ENCODE data around the gene PCBP3.
"Not testable (repeated sequence)": the region's sequence is repeated elsewhere in the genome, so short reads cannot be mapped to it uniquely, and the experiment has no call there.

The PCBP3 gene

DNA sequence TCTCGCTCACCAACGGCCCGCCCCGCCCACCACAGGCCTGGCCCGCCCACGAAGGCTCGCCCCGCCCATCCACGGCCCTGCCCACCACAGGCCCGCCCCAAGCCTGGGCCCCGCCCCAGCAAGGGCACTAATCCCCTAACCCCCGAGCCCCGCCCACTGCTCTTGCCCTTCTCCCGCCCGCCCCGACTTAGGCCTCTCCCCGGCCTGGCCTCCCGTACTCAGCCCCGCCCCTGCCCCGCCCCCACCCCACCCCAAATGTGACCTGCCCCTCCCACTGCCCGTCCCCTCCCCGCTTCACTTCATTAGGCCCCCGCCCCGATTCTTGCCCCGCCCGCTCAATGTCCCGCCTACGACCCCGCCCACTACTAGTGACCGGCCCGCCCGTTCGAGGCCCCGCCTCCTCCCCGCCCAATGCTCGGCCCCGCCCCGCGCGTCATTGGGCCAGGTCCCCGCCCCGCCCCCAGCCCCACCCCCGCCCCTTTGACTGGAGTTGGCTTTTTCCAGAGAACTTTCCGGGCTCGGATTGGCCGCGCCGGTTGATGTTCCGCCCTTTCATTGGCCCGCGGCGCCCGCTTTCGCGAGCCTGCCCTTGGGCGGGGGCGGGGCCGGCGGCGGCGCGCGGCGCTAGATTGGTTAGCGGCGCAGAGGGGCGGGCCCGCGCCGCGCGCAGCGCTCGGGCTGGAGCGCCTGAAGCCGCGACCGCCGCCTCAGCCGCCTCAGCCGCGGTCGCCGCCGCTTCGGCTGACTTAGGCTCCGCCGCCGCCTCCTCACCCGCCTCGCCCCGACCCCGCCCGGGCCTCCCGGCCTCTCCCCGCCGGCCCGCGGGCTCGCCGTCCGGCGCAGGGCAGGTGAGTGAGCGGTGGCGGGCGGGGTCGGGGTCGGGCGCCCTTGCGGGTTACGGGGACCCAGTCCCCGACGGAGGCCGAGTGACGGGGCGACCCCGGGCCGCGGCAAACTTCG, at the start of gene PCBP3:
Gene PCBP3 (plus strand): TSS at position 705 of the 960 bp plus-strand sequence. CDS start 206,361 bp downstream, outside the sequence.
- DNase-seq, result peak; percentile 97

DNA sequence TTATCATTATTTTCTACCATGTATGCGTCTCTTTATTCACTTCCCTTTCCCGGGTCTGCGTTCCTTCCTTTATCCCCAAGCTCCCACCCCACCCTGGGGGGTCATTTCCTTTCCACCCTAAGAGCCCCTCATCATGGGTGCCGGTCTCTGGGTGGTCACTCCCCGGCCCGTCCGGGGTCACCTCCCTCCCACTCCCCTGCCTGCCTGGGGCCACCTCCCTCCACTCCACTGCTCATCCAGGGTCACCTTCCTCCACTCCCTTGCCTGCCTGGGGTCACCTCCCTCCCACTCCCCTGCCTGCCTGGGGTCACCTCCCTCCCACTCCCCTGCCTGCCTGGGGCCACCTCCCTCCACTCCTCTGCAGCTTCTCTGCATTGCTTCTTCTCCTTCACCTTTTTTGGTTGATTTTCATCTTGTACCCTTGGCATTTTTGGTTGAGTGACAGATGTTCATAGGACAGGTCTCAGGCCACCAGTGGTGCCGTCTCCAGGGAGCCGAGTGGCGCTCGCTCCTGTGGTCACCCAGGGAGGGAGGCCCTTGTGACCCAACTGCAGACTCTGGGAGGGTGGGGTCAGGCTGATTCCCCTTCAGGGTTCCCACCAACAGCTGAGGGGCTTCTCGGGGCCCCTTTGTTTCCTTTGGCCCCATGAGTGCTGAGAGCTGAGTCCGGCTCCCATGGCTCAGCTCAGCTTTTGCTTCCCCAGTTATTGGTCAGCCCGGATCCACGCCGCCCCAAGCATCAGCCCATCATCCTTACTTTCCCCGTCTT, 48.6 kb upstream of the PCBP3 start:
- no peak for DNase-seq

DNA sequence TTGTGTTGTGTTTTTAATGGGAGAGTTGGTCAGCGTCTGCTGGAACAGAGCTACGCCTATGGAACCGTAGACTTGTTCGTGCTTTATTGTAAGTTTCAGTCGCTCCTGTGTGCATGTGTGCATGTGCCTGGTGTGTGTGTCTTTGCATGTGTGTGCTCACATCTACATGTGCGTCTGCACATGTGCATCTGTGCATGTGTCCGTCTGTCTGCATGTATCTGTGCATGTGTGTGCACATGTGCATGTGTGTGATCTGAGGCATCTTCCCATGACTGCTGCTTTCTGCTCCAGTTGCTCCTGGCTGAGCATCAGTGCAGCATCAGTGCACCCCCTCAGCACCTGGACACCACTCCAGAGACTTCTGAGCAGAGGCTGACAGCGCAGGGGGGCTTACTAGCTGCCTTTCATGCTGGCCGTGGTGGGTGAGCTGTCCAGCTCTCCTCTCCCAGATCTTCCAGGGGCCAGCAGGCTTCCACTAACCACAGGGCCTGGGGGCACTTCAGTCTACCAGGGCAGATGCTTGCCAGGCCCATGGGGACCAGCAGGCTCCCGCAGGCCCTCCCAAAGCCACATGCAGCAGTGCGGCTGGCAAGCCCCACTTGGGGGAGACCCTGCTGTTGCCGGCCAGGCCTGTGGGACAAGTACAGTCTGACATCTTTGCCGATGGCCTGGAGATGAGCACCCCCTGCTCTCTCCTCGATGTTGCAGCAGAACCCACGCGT, 47.8 kb upstream of the PCBP3 start:
- no peak for DNase-seq

DNA sequence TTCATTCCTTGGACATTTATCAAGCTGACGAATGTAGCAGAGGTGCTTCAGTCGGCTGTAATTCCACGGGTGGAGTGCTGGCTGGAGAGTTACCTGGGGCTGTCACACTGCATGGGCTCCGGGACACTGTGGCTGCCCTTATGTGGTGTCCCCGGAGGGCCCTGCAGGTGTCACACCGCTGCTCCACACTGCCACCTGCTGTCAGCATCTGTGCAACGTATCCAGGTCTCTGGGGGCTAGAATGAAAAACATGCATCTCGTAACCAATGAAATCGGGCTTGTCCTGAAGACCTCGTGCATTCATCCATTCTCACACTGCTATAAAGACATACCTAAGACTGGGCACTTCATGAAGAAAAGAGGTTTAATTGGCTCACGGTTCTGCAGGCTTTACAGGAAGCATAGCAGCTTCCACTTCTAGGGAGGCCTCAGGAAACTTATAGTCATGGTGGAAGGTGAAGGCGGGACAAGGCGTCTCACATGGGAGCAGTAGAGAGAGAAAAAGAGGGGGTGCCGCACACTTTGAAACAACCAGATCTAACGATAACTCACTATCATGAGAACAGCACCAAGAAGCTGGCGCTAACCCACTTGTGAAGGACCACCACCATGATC, 46.7 kb upstream of the PCBP3 start:
- peak; percentile 86 for DNase-seq

DNA sequence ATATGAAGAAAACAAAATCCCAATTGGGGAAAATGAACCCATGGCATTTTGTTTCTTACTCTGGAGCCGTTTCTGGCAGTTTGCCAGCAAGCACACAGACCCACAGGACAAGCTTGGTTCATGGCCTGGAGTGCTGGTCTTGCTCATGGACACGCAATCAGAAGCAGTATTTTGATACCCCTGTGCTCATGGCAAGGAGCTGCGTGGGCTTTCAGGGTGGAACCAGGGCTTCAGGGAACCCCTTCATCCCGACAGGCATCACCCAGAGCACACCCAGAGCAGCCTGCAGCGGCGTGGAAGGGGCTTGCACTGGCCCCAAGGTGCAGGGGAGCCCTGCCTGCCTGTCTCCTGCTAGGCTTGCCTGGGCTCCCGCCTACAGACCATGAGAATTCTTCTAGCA, 45.4 kb upstream of the PCBP3 start:
- DNase-seq, result no peak

DNA sequence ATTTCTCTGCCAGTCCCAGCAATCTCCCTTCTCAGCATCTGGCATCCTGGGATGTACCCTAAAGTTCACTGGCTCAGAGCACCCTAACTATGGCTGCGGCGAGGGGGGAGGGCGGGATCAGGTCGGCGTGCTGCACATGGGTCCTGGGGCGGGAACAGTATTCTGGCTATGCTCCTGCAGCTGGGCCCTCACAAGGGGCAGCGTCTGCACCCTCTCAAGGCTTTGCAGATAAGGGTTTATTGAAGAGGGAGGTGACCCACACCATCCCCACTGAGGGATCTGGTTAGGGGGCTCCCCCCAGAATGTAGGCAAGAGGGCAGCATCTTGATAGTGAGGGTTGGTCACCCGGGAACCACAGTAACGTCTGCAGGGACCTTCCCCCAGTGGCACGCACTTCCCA, 44.9 kb upstream of the PCBP3 start:
- DNase-seq, result no peak

DNA sequence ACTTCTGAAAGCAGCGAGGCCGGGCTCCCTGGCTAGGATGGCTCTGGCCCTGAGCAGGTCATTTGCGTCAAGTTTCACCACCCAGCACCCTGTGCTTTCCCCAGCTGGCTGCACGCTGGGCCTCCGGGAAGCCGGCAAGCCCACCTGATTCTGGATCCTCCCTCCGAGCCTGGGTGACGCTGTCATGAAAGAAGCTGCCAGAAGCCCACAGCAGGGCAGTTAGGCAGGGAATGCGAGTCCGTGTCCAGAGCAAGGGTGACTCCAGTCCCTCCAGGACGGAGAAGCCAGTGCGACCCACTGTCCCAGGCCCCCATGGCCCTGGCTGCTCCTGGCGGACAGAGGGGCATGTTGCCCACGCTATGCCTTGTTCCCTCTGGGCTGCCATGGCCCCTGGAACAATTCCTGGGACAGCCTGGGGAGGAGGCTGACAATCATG, 44.4 kb upstream of the PCBP3 start:
- no peak for DNase-seq

DNA sequence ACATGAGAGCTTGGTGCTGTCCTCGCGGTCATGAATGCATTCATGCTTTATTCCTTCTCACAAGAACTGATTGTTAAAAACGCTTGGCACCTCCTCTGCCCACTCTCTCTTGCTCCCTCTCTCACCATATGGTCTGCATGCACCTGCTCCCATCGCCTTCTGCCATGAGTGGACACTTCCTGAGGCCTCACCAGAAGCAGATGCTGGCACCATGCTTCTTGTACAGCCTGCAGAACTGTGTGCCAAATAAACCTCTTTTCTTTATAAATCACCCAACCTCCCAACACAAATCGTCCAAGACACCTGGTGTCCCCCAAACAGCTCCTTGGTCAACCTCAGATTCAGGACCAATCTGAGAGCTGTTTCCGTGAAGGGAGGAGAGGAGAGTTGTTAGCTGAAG, 43.3 kb upstream of the PCBP3 start:
- DNase-seq, result no peak

DNA sequence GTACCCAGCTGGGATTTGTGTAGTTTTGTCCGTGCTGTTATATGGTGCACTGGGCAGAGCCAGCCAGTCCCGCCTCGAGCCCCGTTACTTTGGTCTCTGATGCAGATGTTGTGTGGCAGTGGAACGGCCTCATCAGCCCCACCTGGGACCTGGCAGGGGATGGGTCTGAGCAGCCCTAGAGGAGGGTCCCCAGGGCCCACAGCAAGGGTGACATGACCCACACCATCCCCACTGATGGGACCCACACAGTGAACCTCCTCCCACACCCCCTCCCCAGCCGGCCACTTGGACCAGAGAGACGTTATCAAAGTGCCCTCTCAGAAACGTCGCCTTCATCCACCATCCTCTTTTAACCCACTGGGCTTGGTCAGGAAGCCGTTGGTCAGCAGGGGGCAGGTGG, 42.0 kb upstream of the PCBP3 start:
- DNase-seq, result no peak

DNA sequence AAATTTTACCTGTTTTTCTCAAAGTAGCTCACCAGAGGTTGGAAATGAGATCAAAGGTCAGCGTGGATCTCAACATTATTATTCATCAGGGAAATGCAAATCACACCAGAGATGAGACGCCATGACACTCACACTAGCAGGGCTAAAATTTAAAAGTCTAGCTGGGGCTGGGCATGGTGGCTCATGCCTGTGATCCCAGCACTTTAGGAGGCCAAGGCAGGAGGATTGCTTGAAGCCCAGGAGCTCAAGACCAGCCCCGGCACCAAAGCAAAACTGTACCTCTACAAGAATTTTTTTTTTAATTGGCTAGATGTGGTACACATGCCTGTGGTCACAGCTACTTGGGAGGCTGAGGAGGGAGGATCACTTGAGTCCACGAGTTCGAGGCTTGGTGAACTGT, 41.4 kb upstream of the PCBP3 start:
- DNase-seq, result no peak

DNA sequence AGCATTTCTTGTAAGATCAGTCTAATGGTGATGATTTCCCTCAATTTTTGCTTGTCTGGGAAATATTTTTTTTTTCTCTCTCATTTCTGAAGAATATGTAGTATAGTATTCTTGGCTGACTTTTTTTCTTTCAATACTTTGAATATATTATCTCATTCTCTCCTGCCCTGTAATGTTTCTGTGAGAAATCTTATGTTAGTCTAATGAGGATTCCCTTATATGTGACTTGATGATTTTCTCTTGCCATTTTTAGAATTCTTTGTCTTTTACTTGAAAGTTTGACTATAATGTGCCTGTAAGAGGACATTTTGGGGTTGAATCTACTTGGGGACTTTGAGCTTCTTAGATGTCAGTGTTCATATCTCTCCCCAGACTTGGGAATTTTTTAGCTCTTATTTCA, 40.0 kb upstream of the PCBP3 start:
- DNase-seq, result no peak

DNA sequence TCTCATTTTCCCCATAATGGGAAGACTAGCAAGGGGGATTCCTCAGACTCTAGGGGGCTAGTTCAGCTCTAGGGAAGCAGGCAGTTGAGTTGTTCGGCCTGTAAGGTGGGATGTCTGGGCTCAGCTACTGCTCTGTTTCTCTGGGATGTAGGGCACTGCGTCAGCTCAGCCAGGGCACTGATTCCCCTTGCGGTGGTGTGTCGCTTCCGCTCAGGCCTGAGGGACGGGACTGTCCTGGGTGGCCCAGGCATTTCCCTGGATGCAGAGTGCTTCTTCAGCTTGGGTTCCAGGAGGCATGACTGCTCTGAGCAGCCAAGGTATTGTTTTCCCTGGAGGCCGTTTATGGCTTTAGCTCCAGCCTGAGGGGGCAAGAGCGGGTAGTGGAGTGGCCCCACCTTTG, 38.8 kb upstream of the PCBP3 start:
- DNase-seq, result not testable (repeated sequence)

DNA sequence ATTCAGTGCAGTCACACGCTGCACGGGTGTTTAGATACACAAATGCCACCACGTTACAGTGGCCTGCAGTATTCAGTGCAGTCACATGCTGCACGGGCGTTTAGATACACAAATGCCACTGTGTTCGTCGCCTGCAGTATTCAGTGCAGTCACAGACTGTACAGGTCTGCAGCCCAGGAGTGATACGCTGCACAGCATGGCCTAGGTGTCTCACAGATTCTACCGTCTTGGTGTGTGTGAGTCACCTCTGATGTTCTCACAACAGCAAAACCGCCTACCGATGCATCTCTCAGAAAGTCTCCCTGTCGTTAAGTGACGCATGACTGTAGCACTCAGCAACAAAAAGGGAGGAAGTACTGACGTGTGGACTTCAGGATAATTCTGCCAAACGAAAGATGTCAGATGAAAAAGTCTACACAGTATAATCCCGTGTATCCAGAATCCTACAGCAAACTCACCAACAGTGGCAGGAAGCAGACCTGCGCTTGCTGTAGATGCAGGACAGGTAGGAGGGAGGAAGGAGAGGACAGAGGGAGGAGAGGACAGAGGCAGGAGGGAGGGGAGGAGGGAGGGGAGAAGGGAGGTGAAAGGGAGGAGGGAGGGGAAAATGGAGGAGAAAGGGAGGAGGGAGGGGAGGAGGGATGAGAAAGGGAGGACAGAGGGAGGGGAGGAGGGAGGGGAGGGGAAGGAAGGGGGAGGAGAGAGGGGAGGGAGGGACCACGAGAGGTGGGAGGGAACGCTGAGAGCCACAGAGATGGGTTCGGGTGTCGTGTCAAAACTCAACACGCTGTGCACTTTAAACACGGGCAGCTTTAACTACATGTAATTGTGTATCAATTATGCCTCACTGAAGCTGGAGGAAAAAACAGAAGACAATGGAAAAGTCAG, 36.3 kb upstream of the PCBP3 start:
- DNase-seq, result peak; percentile 37

DNA sequence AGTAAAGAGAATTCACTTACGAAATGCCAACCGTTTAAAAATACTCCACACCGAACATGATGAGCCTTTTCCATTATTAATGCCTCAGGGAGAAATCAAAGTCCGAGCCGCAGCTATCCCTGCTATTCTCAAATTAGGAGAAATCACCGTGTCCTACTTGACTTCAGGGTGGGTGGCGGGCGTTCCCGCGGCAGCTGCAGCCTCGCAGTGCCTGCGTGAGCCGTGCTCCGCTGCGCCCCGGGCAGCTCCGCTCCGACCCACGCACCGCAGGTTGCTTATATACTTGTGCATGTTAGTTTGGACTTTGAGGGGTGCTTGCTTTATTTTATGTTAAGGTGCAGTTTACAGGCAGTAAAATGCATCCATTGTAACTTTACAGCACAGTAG, 35.6 kb upstream of the PCBP3 start:
- no peak for DNase-seq

DNA sequence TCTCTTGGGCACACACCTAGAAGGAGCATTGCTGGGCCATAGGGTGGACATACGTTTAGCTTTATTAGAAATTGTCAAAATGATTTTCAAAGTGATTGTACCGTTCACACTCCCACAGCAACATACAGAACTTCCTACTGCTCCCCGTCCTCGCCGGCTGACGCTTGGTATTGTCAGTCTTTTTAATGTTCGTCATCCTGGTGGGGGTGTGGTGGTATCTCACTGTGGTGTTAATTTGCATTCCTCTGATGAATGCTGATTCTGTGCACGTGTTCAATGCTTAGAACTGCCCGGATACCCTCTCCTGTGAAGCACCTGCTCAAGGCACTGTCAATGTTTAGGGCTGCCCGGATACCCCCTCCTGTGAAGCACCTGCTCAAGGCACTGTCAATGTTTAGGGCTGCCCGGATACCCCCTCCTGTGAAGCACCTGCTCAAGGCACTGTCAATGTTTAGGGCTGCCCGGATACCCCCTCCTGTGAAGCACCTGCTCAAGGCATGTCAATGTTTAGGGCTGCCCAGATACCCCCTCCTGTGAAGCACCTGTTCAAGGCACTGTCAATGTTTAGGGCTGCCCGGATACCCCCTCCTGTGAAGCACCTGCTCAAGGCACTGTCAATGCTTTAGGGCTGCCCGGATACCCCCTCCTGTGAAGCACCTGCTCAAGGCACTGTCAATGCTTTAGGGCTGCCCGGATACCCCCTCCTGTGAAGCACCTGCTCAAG, 34.6 kb upstream of the PCBP3 start:
- DNase-seq, result not testable (repeated sequence)

DNA sequence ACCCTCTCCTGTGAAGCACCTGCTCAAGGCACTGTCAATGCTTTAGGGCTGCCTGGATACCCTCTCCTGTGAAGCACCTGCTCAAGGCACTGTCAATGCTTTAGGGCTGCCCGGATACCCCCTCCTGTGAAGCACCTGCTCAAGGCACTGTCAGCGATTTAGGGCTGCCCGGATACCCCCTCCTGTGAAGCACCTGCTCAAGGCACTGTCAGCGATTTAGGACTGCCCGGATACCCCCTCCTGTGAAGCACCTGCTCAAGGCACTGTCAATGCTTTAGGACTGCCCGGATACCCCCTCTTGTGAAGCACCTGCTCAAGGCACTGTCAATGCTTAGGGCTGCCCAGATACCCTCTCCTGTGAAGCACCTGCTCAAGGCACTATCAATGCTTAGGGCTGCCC, 33.9 kb upstream of the PCBP3 start:
- DNase-seq, result not testable (repeated sequence)

DNA sequence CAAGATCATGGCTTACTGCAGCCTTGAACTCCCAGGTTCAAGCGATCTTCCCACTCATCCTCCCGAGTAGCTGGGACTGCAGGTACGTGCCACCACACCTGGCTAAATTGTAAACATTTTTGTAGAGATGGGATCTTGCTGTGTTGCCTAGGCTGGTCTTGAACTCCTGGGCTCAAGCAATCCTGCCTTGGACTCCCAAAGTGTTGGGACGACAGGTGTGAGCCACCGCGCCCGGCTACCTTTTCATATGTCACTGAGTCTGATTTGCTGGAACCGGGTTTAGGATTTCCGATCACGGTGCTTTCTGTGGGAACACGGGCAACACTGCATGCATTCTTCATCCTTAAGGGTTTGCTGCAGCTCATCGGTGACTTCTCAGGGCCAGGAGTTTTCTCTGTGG, 32.2 kb upstream of the PCBP3 start:
- no peak for DNase-seq

DNA sequence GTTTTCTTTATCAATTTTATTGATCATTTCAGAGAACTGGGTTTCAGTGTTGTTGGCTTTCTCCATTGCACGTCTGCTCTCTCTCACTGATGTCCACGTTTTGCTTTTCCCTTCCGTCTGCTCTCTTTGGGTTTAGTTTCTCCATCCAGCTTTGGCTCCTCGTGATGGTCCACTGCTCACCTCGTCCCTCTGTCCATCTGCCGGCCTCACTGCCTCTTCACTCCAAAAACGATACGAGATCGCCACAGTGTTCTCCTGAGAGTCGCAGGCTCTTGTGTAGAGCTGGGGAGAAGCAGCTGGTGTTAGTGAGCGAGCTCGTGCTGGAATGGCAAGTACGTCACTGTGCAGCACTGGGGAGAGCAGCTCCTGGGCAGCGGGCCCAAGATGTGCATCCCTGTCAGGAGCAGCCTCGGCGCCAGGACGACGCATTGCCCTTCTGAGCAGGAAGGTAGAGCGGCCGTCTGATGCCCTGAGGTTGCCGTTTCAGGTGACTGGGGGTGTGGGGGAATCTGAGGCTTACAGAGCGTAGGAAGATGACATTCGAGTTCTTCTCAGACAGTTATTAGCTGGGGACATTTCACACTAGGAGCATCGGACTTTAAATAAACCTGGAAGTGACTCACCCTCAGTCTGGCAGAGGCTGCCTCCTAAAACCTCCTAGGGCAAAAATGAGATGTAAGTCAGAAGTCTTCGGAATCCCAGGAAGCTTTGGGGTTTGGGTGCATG, 31.4 kb upstream of the PCBP3 start:
- DNase-seq, result no peak

DNA sequence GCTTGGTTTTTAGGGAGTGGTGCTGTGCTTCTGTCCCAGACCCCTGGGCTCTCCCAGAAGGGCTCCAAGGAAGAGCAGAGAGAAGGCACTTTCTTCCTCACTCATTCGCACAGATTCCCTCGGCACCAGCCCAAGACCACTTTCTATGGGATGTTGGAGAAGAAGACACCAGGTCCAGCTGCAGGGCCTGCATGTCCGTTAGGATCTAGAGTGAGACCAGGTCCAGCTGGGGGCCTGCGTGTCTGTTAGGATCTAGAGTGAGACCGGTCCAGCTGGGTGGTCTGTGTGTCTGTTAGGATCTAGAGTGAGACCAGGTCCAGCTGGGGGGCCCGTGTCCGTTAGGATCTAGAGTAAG, 30.9 kb upstream of the PCBP3 start:
- DNase-seq, result not testable (repeated sequence)

DNA sequence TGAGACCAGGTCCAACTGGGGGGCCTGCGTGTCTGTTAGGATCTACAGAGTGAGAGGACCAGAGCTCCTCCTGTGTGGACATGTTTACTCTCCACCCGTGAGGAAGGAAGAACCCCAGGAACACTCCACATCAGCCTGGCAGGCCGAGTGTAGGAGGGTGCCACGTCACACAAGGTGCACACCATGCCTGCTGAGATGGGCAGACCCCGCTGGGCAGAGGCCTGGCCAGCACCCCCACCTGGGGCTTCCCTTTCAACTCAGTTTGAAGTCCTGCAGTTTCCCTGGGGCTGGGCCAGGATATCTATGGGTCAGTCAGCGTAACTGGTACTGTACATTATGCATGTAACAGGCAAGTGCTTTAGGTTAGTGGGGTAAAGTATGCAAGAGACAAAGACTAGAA, 30.1 kb upstream of the PCBP3 start:
- DNase-seq, result no peak
